ENCODE measurements around the gene TRAF3.
A peak's percentile ranks its signal among the peaks of the same experiment; 100 is the strongest.

The TRAF3 gene

DNA sequence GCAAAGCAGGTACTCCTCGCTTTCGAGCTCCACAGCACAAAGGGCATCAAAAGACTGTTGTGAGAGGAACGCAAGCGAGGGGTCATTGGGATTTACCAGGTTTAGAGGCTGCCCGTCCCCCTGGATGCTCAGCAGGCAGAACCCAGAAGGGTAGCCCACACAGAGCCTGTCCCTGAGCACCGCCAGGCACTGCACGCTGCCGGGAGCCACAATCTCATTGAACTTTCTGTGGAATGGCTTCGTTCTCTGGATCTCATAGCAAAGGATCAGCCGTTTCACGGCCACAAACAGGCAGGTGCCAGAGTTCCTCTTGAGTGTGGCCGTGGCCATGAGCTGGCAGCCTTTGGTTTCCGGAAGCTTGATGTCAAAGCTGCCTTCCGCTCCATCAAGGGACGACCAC lies 166.7 kb downstream of the TRAF3 start:
- DNase-seq = no peak

DNA sequence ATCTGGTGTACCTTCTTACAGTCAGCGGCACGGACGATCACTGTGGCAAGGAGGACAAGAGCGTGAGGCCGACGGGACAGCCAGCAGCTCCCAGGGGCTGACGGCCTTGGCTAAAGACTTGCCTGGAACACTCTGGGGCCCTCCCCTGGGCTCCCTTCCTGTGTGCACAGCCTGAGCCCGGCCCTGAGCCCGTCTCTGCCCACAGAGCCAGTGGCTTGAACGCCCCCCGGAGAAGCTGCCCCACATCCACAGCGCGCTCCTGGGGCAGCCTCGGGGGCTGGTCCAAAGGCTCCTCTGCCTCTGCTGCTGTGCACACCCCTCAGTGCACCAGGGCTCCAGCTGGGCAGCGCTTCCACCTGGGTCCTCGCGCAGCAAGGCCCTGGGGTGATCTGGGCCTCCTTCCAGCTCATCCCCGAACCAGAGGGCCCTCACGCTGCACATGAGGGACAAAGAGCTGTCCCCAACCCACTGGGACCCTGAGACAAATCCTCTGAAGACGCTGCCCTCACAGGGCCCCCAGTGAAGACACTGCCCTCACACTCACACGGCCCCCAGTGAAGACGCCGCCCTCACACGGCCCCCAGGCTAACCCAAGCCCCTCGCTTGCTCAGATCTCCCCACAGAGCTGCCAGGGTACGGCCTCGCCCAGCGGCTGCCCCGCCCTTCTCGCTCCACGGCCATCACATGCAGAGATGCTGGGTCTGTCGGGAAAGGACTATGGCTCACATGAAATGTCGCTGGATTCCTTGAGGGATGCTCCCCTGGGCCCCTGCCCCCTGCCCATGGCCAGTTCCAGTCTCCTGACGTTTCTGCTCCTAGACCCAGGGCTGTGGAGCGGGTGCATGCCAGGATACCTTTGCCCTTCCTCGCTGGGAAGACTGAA lies 167.4 kb downstream of the TRAF3 start:
- no peak for DNase-seq

DNA sequence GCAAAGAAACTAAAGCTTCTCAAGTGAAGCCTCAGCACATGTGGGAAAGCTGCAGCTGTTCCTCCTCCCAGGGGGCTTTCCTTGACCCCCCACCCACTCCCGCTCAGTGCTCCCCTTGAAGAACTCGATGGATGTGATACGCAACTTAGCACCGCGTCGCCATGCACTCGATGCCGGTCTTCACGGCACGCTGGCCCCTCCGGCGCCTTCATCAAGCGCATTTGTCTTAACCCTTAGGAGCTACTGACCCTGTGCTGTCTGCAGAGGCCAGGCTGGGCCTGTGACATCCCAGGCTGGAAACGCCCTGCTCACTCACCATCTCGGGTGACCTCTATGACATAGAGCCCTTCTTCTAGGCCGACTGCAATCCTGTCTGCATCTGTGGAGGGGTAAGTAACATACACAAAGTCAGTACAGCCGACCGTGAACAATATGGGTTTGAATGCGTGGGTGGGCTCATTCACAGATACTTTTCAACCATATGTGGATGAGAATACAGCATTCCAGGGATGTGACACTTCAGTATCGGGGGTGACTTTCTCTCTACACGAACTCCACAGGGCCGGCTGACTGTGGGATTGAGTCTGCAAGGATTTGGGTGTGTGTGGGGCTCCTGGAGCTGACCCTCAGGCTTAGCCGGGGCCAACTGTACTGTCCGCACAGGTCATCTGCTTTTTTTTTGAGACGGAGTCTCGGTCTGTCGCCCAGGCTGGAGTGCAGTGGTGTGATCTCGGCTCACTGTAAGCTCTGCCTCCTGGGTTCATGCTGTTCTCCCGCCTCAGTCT lies 168.3 kb downstream of the TRAF3 start:
- DNase-seq = no peak

DNA sequence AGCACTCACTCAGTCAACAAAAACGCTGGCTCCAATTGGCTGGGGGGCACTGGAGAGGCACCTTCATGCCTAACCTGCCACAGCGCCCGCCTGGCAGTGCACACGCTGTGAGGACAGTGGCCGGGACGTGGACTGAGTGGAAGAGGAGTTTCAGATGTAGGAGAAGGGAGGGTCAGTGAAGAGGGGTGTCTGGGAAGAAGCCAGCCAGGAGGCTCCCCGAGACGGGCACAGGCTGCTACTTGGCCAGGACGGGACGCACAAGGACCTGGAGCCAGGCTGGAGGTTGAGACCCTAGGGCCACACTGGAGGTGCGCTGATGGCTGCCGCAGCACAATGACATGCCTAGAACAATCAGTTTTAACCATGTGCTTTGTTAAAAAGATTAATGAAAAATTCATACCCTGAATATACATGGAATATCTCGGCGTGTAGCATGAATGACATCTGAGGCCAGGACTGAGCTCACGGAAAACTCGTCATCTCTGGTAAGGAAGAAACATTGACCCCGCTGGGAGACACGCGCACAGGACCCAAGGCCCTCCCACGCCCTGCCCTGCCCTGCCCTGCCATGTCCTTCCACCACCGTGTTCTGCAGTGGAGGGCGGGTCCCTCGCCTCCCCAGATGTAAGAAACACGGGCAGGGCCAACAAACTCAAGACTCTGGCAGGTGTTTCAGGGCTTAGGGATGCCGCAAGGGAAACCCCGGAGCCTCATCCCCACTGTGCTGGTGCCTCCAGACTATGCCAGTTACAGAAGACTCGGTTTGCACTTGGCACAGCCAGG lies 170.3 kb downstream of the TRAF3 start:
- no peak for DNase-seq

DNA sequence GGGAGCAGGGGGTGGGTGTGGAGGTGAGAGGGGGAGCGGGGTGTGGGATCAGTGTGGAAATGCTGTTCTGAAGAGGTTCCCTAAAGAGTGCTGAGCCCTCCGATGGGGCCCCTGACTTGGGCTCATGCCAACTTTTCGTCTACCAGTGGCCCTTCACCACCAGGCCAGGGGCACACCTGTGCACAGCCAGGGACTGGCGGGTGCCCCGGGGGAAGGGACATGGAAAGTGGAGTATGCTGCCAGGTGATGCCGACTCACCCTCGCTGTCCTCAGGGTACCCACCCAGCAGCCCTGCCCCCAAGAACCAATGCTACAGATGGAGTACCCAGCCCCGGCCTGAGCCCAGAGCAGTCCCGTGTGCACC lies 171.4 kb downstream of the TRAF3 start:
- DNase-seq = no peak

DNA sequence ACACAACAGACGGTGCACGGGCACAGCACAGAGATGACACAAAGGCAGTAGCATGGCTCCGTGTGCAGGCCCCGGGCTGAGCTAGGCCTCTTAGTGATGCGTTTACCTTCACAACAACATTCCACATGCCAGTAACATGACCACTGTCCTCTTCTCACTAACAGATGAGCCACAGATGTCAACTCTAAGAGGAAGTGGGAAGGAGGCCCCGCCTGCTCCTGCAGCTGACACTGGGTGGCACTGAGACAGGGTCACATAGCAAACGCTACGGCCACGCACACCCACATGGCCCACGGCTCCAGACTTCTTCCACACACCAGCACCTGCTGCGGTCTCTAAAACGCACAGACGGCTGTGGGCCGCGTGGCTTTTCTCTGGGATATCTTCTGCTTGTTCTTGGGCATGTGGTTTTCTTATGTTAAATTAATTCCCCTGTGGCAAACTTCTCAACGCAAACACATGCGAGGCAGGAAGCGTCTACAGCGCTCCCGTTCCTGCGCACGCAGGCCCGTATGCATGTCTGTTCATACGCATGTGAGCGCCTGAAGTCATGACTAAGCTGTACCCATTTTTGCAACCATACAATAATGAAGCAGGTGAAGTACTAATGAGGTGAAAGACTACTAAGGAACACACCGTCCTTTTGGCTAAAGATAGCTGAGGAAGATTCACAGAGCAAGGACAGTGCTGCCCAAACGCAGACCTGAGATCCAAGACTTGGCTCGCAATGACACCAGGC lies 172.0 kb downstream of the TRAF3 start:
- DNase-seq = peak; percentile 53

DNA sequence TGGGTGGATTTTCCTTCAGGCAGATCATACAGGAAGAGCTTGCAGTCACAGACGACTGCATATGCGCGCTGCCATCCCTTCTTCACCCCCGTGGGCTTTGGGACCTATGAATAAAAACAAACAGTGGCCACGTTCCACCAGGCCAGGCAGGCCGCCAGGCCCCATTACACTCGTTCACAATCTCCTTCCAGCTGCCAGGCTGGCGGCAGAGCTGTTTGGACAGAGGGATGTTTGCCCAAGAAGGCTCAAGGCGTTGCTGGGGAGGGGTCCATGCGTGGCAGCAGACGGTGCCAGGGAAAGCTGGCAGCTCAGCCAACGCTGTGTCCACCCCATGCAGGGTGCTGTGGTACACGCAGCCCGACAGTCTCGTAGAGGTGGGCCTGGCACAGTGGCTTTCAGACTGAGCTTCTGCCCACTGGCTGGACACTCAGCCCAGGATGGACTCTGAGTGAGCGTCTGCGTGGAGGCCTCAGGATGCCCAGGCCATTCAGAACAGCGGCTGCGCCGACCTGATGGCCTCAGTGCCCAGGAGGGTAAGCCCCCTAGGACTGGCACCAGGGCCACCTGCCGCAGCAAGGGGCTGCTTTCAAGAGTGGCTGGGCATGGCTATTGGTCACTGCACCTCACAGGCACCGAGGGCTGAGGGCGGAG lies 172.7 kb downstream of the TRAF3 start:
- DNase-seq = no peak

DNA sequence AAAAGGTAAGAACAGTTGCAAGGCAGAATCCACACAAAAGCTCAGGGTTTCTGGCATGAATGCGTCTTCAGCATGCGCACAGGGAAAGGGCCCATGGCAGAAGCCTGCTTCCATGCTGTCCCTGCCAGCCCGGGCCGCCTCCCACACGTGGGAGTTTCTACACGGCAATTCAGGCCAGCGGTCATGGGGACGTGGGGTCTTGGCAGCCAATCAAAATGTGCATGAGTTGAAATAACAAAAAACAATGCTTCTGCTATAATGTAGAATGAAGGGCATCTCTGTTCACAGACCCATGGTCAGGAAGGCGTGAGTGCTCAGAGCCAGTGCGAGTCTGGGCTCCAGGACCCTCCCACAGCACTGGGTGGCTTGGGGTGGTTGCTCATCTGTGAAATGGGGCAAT lies 173.8 kb downstream of the TRAF3 start:
- DNase-seq = no peak

DNA sequence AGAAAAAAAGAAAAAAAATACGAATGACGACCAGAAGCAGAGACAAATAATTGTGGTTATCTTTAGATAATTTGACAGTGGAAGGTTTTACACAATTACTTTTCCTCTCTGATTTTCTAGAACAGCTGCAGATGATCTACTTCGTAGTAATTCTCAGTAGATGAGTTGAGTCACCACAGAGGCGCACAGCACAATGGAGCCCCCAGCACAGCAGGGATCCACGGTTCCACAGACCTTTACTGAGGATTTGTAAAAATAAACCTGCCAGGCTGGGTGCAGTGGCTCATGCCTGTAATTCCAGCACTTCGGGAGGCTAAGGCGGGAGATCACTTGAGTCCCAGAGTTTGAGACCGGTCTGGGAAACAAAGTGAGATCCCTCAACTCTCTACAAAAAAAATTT lies 174.6 kb downstream of the TRAF3 start:
- no peak for DNase-seq

DNA sequence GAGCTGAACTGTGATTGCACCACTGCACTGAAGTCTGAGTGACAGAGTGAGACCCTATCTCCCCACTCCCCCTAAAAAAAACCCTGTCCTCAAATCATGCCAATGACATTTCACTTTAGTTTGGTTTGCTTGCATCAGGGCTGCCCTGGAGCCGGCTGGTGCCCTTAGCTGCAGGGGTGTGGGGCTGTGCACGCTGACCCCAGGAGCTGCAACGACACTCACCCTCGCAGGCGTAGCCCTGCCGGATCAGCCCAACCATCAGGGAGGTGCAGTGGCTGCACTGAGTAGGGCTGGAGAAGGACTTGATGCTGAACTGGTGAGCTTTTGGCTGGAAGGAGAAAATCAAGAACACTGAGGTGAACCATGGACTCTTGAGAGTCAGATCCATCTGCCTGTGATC lies 175.0 kb downstream of the TRAF3 start:
- no peak for DNase-seq

DNA sequence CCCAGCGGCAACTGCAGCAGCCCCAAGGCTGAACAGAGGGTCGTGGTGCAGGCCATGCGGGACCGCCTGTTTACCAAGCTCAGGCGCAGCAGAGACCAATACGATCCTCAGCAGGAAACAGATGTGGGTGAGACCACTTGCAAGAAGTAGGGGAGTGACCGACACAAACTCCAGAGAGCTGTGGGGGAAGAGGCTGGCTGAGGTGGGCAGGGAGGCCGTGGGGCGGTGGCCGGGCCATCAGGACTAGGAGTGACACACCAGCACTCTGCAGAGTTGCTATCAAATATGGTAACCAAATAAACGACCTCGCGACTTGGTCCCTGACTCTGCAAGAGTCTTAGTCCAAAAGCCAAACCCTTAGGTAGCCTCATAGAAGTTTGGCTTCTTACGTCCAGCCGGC lies 175.9 kb downstream of the TRAF3 start:
- DNase-seq = no peak

DNA sequence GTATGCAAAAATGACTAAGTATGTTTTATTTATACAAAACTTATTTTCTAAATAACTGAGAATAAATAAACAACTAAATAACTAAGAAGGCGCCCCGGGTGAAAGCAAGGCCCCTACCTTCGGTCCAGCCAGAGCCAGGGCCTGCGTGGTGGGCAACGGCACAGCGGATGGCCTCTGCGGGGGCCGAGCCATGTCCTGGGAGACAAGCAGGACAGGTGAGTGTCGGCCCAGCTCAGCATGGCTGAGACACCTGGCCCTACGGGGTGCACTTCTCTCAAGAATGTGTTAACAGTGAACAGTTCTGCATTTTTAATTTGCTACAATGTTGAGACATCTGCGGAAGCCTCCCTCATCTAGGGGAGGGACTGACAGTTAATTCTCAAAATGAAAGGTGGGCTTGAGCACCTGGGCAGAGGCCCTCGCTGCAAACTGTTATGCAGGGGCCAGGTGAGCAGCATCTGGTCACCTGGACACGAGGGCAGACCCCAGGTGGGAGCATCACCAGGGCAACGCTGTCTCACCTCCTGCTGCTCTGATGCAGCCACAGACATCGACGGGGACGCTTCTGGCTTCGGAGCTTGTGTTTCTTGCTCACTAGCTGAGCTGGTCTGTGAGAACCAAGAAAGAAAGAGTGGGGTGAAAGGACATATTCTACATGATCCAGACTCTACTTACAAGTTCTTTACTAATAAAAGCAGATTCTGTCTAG lies 177.0 kb downstream of the TRAF3 start:
- DNase-seq = no peak

DNA sequence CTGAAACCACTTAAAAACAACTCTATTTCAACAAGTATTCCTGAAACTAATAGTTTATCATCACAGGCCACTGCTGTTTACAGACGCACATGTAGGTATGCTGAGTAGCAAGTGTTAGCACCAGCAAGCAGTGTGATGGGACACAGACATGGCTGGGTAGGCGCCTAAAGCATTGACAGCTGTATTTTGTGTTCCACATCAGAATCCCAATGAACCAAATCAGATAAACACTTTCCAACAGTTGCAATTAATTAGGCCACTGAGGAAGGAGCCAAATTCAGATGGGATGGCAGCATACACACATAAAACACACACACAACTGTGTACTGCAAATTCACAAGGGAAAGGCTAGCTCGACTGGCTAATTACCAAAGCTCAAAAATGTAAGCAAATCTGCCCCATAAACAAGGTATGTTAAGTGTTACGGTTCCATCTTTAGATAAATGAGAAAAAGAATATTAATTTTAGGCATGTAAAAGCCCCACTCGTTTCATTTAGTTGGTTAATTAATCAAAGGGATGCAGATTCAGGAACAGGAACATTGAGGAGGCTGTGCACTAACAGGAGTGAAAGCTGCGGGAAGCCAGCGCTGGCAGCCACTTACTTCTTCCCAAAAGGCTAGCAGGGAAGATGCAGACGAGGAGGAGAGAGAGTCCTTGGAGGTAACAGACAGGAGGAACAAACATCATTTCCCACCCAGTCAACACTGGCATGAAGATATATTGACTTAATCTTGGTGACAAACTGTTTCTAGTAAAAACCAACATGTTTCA lies 178.6 kb downstream of the TRAF3 start:
- no peak for DNase-seq

DNA sequence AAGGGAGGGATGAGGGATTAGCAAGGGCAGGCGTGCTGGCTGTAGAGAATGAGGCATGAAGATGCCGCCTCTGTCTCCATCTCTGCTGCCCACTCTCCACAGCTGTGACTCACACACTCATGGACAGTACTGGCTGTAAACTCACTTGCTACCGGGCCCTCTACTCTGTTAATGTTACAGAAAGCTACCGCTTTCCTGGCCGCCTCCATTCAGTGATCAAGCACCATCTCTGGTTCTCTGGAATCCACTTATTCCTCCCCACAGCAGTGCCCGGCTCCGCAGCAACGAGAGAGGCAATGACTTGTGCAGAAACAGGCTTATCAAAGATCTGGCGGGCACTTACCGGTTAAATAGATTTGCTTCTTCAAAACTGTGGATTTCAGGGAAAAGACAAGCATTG lies 180.0 kb downstream of the TRAF3 start:
- no peak for DNase-seq

DNA sequence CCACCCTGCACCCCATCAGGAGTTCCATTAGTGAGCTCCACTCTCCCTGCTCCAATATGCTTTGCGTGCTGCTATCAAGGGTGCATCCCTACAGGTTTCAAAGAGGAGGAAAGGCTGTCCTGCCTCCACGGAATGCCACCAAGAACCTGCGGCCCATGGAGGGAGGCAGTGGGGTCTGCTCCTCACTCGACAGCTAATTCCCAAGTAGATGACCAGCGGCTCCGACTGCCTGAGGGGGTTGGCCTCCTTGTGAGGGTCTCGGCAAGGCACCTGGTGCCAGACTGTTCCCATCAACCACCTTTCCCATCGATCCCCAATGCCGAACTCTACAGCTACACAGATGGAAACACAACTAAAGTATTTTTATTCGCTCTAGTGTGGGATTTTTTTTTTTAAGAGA lies 181.2 kb downstream of the TRAF3 start:
- no peak for DNase-seq

All from activated naive CD4-positive, alpha-beta T cell treated with anti-CD3 and anti-CD28 coated beads, Interleukin-2, amount 50 U/mL, for 16 hours (primary cell).